Kidney (tissue), 14 donors: ENCODE results near the gene ARNT2. TPM values are rescaled to one million over a fixed set of nuclear protein-coding genes. Genes with fewer than 3 reads are reported as not detected.

Source experiments
- DNase-seq, 5 donors: peaks; one replicate each; pipeline ENCODE4 v3.0.0-alpha.2; 2013 to 2020
- FAIRE-seq: peaks from 2 replicates; lab custom pipeline; 2012; peaks lifted over from hg19 to GRCh38; lab: Jason Lieb, UNC
- H3K27ac ChIP-seq, 2 donors: one replicate each; pipeline ENCODE4 v1.7.0; 2013; ENCODE audit warnings: low read depth in 2 of 2, low read length in 2 of 2, inconsistent platforms in 1 of 2
- H3K27me3 ChIP-seq: one replicate; pipeline ENCODE4 v1.7.1; 2013; ENCODE audit warnings: low read length, inconsistent platforms; ENCODE audit not compliant: control insufficient read depth, insufficient read depth
- H3K36me3 ChIP-seq, 3 donors: one replicate each; pipeline versions ENCODE4 v1.7.0 to v1.7.1; 2013; ENCODE audit warnings: low read length in 3 of 3, control low read depth in 1 of 3, inconsistent platforms in 1 of 3; ENCODE audit not compliant: insufficient read depth in 3 of 3, control insufficient read depth in 2 of 3
- H3K4me1 ChIP-seq, 3 donors: one replicate each; pipeline versions ENCODE4 v1.7.0 to v1.7.1; 2013; ENCODE audit warnings: low read length in 3 of 3, inconsistent platforms in 1 of 3, low read depth in 1 of 3; ENCODE audit not compliant: control insufficient read depth in 2 of 3, insufficient read depth in 2 of 3
- H3K4me3 ChIP-seq, 3 donors: one replicate each; pipeline versions ENCODE4 v1.7.0 to v1.8.1; 2013; ENCODE audit warnings: low read length in 3 of 3, control low read depth in 1 of 3, inconsistent platforms in 1 of 3
- H3K9ac ChIP-seq, 3 donors: one replicate each; pipeline versions ENCODE4 v1.7.0 to v1.7.1; 2013; ENCODE audit warnings: low read length in 3 of 3, control low read depth in 1 of 3, inconsistent platforms in 1 of 3
- H3K9me3 ChIP-seq, 3 donors: one replicate each; pipeline versions ENCODE4 v1.7.0 to v1.7.1; 2013; ENCODE audit warnings: low read length in 3 of 3, control low read depth in 1 of 3, inconsistent platforms in 1 of 3; ENCODE audit not compliant: control insufficient read depth in 2 of 3, insufficient read depth in 1 of 3
- intact Hi-C: fragments of 100-400 bp; cut with DNase I; formaldehyde crosslinking; loops from one replicate; pipeline ENCODE4 v1.11.1; 2022
- polyA plus RNA-seq: library from polyadenylated mRNA; stranded (reverse); fragments of 350-450 nt; fragmentation: Illumina TruSeq; extraction: RNeasy Lipid Tissue Mini Kit (QIAGEN cat#74804); gene quantifications from one replicate; pipeline ENCODE4 v1.2.3, GENCODE V29; 2014; ENCODE audit warnings: low read depth, low replicate concordance; ENCODE audit not compliant: insufficient read depth
- total RNA-seq: library from RNA; stranded (reverse); fragmentation: NEBNext Ultra II Directional; extraction: Animal tissue kit (Norgen Biotek cat#: 25700); gene quantifications from one replicate; pipeline ENCODE4 v1.2.1, GENCODE V29; 2021
- TF ChIP-seq, protein P1 (sequence below): IDR thresholded peaks from 3 replicates; pipeline ENCODE4 v1.5.1; 2012; ENCODE audit warnings: mild to moderate bottlenecking, moderate library complexity, borderline replicate concordance; ENCODE audit not compliant: insufficient read depth; ENCODE audit errors: extremely low read depth
- donor health status: control.
- donor health status: control.
- donor health status: control.
- donor health status: control.
- donor health status: control.
- donor health status: DM: yes; HTN: yes; CAD: no.
- donor health status: Normal renal cell carcinoma (clear cell type).

Gene ARNT2
- total and polyA plus RNA-seq, 2 donors from 2014 or later, result 12.2 to 38.2 TPM

DNA sequence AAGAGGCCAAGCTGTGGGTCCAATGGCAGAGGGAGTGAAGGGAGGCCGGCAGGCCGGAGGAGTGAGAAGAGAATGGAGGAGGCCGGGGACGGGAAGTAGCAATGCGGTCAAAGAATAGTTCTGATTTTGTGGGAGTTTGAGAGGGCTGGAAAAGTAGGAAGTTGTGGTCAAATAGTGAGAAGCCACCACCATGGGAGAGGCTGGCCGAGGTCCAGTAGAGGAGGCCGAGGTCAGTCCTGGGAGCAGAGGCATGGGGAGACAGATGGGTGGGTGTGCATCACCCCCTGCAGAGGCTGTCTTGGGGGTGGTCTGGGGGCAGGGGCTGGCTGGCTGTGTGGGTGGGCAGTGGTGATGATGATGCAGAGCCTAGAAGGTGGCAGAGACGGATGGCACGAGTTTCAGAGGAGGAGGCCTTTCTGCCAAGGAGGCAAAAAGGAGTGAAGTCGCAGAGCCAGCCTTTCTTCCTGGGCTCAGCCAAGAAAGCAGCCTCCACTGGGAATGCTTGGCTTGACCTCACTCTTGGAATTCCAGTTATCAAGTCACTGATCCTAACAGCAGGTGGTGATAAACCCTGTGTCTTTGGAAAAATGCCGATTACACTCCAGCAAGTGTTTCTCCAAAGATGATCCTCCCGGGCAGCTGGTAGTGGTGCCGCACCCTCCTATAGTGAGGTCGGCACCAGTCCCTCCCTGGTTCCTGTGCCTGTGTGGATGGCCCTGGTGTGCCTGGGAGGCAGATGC, 57.3 kb downstream of the ARNT2 start:
- no peak for FAIRE-seq
- TF ChIP-seq, protein P1, sequence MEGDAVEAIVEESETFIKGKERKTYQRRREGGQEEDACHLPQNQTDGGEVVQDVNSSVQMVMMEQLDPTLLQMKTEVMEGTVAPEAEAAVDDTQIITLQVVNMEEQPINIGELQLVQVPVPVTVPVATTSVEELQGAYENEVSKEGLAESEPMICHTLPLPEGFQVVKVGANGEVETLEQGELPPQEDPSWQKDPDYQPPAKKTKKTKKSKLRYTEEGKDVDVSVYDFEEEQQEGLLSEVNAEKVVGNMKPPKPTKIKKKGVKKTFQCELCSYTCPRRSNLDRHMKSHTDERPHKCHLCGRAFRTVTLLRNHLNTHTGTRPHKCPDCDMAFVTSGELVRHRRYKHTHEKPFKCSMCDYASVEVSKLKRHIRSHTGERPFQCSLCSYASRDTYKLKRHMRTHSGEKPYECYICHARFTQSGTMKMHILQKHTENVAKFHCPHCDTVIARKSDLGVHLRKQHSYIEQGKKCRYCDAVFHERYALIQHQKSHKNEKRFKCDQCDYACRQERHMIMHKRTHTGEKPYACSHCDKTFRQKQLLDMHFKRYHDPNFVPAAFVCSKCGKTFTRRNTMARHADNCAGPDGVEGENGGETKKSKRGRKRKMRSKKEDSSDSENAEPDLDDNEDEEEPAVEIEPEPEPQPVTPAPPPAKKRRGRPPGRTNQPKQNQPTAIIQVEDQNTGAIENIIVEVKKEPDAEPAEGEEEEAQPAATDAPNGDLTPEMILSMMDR, result no peak

DNA sequence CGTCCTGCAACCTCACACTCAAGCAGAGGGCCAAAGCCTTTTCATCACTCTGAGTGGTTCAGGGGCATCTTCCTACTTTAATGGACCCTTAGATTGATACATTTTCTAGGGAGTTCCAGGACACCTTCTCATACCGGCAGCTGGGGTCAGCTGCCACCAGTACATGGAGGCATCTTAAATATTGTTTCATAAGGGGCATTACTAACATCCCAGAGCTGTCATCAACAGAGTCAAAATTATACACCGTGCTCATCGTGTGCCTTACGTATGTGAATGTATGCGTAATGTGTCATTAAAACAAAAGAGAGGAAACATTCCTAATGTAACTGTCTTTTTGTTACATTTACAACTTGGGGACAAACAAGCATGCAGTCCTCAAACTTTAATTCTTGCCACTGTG, 57.9 kb downstream of the ARNT2 start:
- no peak for DNase-seq
- Histone ChIP-seq H3K27me3 (no peaks in the 10 kb centered on the region), H3K27ac (no peak overlapping the region), H3K36me3 (no peaks in the 10 kb centered on the region), H3K4me1 (peaks cover 0 to under 1% (median 0%) of the 10 kb centered on the region in 3 donors), H3K9ac (no peak overlapping the region), H3K4me3 (no peak overlapping the region), H3K9me3 (no peaks in the 10 kb centered on the region)
- TF ChIP-seq, protein P1, result no peak
- intact Hi-C loops, result loop anchor here (10.0 kb wide), 1 partner anchor 103 kb away; no protein-coding TSS in a partner anchor
- FAIRE-seq, result no peak

More for the DNA sequence above, 57.3 kb downstream of the ARNT2 start:
- DNase-seq, result no peak
- Histone ChIP-seq H3K4me1 (peaks cover 0 to 5% (median 0%) of the 10 kb centered on the region in 3 donors), H3K36me3 (no peaks in the 10 kb centered on the region), H3K9me3 (no peaks in the 10 kb centered on the region), H3K9ac (no peak overlapping the region), H3K4me3 (no peak overlapping the region), H3K27me3 (no peaks in the 10 kb centered on the region), H3K27ac (no peak overlapping the region)
- intact Hi-C loops, result loop anchor here (10.0 kb wide), 1 partner anchor 103 kb away; no protein-coding TSS in a partner anchor

DNA sequence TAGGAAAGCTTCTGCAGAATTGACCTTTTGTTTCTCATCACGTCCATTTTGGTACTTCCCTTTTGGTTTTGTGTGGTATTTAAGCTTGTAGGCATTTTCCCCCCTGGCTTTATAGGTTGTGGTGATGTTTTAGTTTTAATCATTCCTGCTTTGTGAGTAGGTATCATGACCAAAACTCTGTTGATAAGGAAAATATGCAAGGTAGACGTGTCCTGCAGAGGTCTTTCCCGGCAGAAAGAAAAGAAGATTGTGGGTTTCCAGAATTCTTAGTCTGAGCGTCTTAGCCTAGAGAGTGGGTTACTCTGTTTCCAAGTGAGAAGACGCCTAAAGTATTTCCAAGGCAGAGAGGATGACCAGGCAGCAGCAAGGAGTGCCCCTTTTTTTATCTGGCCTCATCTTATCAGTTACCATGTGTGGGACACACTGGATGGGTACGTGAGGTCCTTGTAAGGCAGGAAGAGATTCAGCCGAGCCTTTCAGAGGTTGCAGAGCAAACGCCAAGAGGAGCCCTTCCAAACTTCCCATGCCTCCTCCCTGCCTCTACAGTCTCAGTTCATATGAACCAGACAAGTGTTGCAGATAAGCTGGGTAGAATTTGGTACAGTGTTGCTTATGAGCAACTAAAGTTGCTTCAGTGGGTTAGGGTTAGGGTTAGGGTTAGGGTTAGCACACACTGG, 58.8 kb downstream of the ARNT2 start:
- no peak overlapping the region for H3K4me3 ChIP-seq
- TF ChIP-seq, protein P1, result no peak
- intact Hi-C loops, result loop anchor here (10.0 kb wide), 1 partner anchor 102 kb away; no protein-coding TSS in a partner anchor
- no peaks in the 10 kb centered on the region for H3K9me3 ChIP-seq
- no peak for FAIRE-seq
- no peak overlapping the region for H3K27ac ChIP-seq
- no peak for DNase-seq
- H3K9ac ChIP-seq, result no peak overlapping the region
- no peaks in the 10 kb centered on the region for H3K36me3 ChIP-seq
- no peaks in the 10 kb centered on the region for H3K27me3 ChIP-seq
- H3K4me1 ChIP-seq, result no peaks in the 10 kb centered on the region
